NT2/D1 (cell line): ENCODE measurements around the gene GLTPD2.

Source experiments
- SUZ12 ChIP-seq: IDR thresholded peaks from 2 replicates; pipeline ENCODE4 v1.6.1; 2011; ENCODE audit not compliant: insufficient read length, insufficient read depth; ENCODE audit errors: extremely low read depth
- YY1 ChIP-seq: IDR thresholded peaks from 2 replicates; pipeline ENCODE4 v1.6.1; 2011; ENCODE audit not compliant: insufficient read length, insufficient read depth

DNA sequence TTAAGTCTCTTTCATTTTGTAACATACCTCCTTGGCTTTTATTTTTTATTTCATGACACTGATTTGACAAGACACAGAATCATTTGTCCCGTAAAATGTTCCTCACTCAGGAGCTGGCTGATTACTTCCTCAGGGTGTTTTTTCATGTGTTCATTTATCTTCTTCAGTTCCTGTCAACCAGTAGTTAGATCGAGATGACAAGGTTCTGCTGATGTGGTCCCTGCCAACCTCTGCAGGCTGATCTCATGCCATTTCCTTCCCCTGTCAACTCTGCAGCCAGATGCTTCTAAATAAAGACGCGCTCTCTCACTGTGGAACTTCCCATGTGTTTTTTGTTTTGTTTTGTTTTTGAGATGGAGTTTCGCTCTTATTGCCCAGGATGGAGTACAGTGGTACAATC lies 40.9 kb upstream of the GLTPD2 start:
- TF ChIP-seq YY1 (no peak), SUZ12 (no peak)
